Mesendoderm (in vitro differentiated cells): ENCODE results near the gene CAPN13.

ENCODE experiments used
- DNase-seq: peaks from one replicate; pipeline ENCODE4 v3.0.0; 2013
- H2AK5ac ChIP-seq: 2 replicates; pipeline ENCODE4 v1.6.1; 2013; ENCODE audit warnings: low read length, inconsistent platforms
- H2BK120ac ChIP-seq: 2 replicates; pipeline ENCODE4 v1.6.1; 2013; ENCODE audit warnings: low read depth, mild to moderate bottlenecking, low read length, moderate library complexity, mixed read lengths
- H2BK15ac ChIP-seq: replicated peaks from 2 replicates; pipeline ENCODE4 v1.6.1; 2013; ENCODE audit warnings: low read depth, mild to moderate bottlenecking, moderate library complexity
- H2BK5ac ChIP-seq: 2 replicates; pipeline ENCODE4 v1.6.1; 2013; ENCODE audit warnings: low read length, inconsistent platforms
- H3K18ac ChIP-seq: 2 replicates; pipeline ENCODE4 v1.6.1; 2013; ENCODE audit warnings: mild to moderate bottlenecking, low read length, mixed read lengths
- H3K23ac ChIP-seq: one replicate; pipeline ENCODE4 v1.6.1; 2013; ENCODE audit warnings: low read length
- H3K27ac ChIP-seq: 2 replicates; pipeline ENCODE4 v1.5.1; 2013; ENCODE audit warnings: low read depth, mild to moderate bottlenecking, inconsistent platforms, low read length, moderate library complexity
- H3K27me3 ChIP-seq: 2 replicates; pipeline ENCODE4 v1.6.1; 2013; ENCODE audit warnings: low read length, control low read depth, mild to moderate bottlenecking, inconsistent platforms; ENCODE audit not compliant: insufficient read depth, poor library complexity
- H3K36me3 ChIP-seq: 2 replicates; pipeline ENCODE4 v1.6.1; 2013; ENCODE audit warnings: low read length, inconsistent platforms; ENCODE audit not compliant: control insufficient read depth, insufficient read depth
- H3K4ac ChIP-seq: one replicate; pipeline ENCODE4 v1.6.1; 2013; ENCODE audit warnings: low read depth, mild to moderate bottlenecking, low read length, moderate library complexity
- H3K4me1 ChIP-seq: 2 replicates; pipeline ENCODE4 v1.6.1; 2013; ENCODE audit warnings: low read depth, low read length, inconsistent platforms; ENCODE audit not compliant: control insufficient read depth
- H3K4me2 ChIP-seq: 2 replicates; pipeline ENCODE4 v1.6.1; 2013; ENCODE audit warnings: low read length
- H3K4me3 ChIP-seq: 2 replicates; pipeline ENCODE4 v1.5.1; 2013; ENCODE audit warnings: mild to moderate bottlenecking, low read length
- H3K56ac ChIP-seq: one replicate; pipeline ENCODE4 v1.6.1; 2013; ENCODE audit warnings: low read length
- H3K79me1 ChIP-seq: 2 replicates; pipeline ENCODE4 v1.6.1; 2013; ENCODE audit warnings: low read length, inconsistent platforms
- H3K79me2 ChIP-seq: 2 replicates; pipeline ENCODE4 v1.6.1; 2013; ENCODE audit warnings: mild to moderate bottlenecking, low read length; ENCODE audit not compliant: control insufficient read depth, insufficient read depth
- H3K9ac ChIP-seq: 2 replicates; pipeline ENCODE4 v1.6.1; 2013; ENCODE audit warnings: low read length, inconsistent platforms
- H4K5ac ChIP-seq: one replicate; pipeline ENCODE4 v1.6.1; 2013; ENCODE audit warnings: low read length
- H4K8ac ChIP-seq: one replicate; pipeline ENCODE4 v1.6.1; 2013; ENCODE audit warnings: low read depth, mild to moderate bottlenecking, control low read depth, low read length, moderate library complexity
- WGBS: extraction: QIAGEN DNeasy Blood & Tissue Kit; methylation state at CpG from one replicate; pipeline ENCODE4 v1.1.7; 2013; ENCODE audit warnings: low lambda C conversion rate, missing lambda C conversion rate; ENCODE audit not compliant: insufficient coverage; ENCODE audit errors: extremely low coverage; 5-methylcytosine and 5-hydroxymethylcytosine counted together

The CAPN13 gene

DNA sequence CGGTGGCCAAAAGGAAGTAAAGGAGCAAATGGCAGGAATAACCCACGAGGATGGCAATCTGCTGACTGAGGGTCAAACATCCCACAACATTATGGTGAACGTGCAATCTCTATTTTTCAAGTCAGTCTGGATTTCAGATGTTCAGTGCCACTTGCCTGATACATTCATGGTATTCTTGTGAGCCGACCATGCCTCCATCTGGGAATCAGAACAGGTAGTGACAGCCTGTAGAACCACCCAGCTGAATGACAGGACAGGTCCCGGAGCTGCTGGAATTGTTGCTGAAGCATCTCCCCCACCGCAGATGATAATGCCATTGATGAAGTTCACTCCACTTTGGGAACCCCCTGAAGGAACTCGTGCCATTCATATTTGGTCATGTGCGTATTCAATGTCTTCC, 123.2 kb downstream of the CAPN13 start:
- no peaks in the 10 kb centered on the region for H3K27me3 ChIP-seq
- no peak overlapping the region for H3K4me3 ChIP-seq
- WGBS: no CpG with 5 or more reads among the region's 8 CpGs
- H3K18ac ChIP-seq: no peak overlapping the region
- no peak overlapping the region for H4K5ac ChIP-seq
- no peaks in the 10 kb centered on the region for H3K79me2 ChIP-seq
- no peaks in the 10 kb centered on the region for H3K79me1 ChIP-seq
- DNase-seq: no peak
- no peak overlapping the region for H3K4me2 ChIP-seq
- H3K4ac ChIP-seq: no peak overlapping the region
- H3K4me1 ChIP-seq: no peaks in the 10 kb centered on the region
- no peaks in the 10 kb centered on the region for H3K36me3 ChIP-seq
- H2BK5ac ChIP-seq: no peak overlapping the region
- no peak overlapping the region for H2AK5ac ChIP-seq
- no peak overlapping the region for H3K23ac ChIP-seq
- H3K56ac ChIP-seq: no peak overlapping the region
- no peak overlapping the region for H3K9ac ChIP-seq
- no peak overlapping the region for H3K27ac ChIP-seq
- no peak overlapping the region for H4K8ac ChIP-seq
- no peak overlapping the region for H2BK120ac ChIP-seq
- no peak overlapping the region for H2BK15ac ChIP-seq

- no peak overlapping the region for H2BK15ac ChIP-seq
- H4K5ac ChIP-seq: no peak overlapping the region
- no peak for DNase-seq
- H3K4me2 ChIP-seq: no peak overlapping the region
- no CpG with 5 or more reads among the region's 8 CpGs for WGBS
- no peak overlapping the region for H3K23ac ChIP-seq
- no peak overlapping the region for H3K4ac ChIP-seq
- H3K36me3 ChIP-seq: no peaks in the 10 kb centered on the region
- H3K4me1 ChIP-seq: no peaks in the 10 kb centered on the region
- no peak overlapping the region for H3K18ac ChIP-seq
- no peak overlapping the region for H3K9ac ChIP-seq
- no peaks in the 10 kb centered on the region for H3K79me2 ChIP-seq
- no peak overlapping the region for H3K4me3 ChIP-seq
- H4K8ac ChIP-seq: no peak overlapping the region
- no peak overlapping the region for H2BK5ac ChIP-seq
- no peaks in the 10 kb centered on the region for H3K79me1 ChIP-seq
- H2BK120ac ChIP-seq: no peak overlapping the region
- H3K27ac ChIP-seq: no peak overlapping the region
- no peak overlapping the region for H2AK5ac ChIP-seq
- H3K27me3 ChIP-seq: no peaks in the 10 kb centered on the region
- no peak overlapping the region for H3K56ac ChIP-seq
These were observed 123.8 kb downstream of the CAPN13 start for GRCh38 chr2:30683236-30683956.

- DNase-seq: no peak
- Histone ChIP-seq H3K4me1 (no peaks in the 10 kb centered on the region), H2BK15ac (no peak overlapping the region), H3K27ac (no peak overlapping the region), H3K4ac (no peak overlapping the region), H4K8ac (no peak overlapping the region), H4K5ac (no peak overlapping the region), H3K4me3 (no peak overlapping the region), H3K18ac (no peak overlapping the region), H3K9ac (no peak overlapping the region), H3K79me1 (no peaks in the 10 kb centered on the region), H3K56ac (no peak overlapping the region), H3K23ac (no peak overlapping the region), H3K27me3 (no peaks in the 10 kb centered on the region), H3K36me3 (no peaks in the 10 kb centered on the region), H2BK120ac (no peak overlapping the region), H3K79me2 (no peaks in the 10 kb centered on the region), H2BK5ac (no peak overlapping the region), H3K4me2 (no peak overlapping the region), H2AK5ac (no peak overlapping the region)
- no CpG with 5 or more reads among the region's 4 CpGs for WGBS
These were observed 126.2 kb downstream of the CAPN13 start for GRCh38 chr2:30681022-30681421.

- no peak overlapping the region for H2BK15ac ChIP-seq
- no peak overlapping the region for H3K27ac ChIP-seq
- no peaks in the 10 kb centered on the region for H3K79me1 ChIP-seq
- no peaks in the 10 kb centered on the region for H3K36me3 ChIP-seq
- no peak overlapping the region for H2AK5ac ChIP-seq
- no peak overlapping the region for H3K56ac ChIP-seq
- H2BK5ac ChIP-seq: no peak overlapping the region
- no peak overlapping the region for H3K18ac ChIP-seq
- H3K4ac ChIP-seq: no peak overlapping the region
- no peaks in the 10 kb centered on the region for H3K79me2 ChIP-seq
- no peak overlapping the region for H3K9ac ChIP-seq
- no peak for DNase-seq
- no CpG with 5 or more reads among the region's 3 CpGs for WGBS
- no peak overlapping the region for H3K23ac ChIP-seq
- no peak overlapping the region for H4K5ac ChIP-seq
- no peak overlapping the region for H3K4me3 ChIP-seq
- no peak overlapping the region for H4K8ac ChIP-seq
- no peak overlapping the region for H2BK120ac ChIP-seq
- no peaks in the 10 kb centered on the region for H3K27me3 ChIP-seq
- no peaks in the 10 kb centered on the region for H3K4me1 ChIP-seq
- no peak overlapping the region for H3K4me2 ChIP-seq
These were observed 127.1 kb downstream of the CAPN13 start for GRCh38 chr2:30680121-30680520.

GRCh38 chr2:30679426-30680088, 127.7 kb downstream of the CAPN13 start:
- H3K4me2 ChIP-seq: no peak overlapping the region
- no peak overlapping the region for H4K8ac ChIP-seq
- no CpG with 5 or more reads among the region's 12 CpGs for WGBS
- H3K4me3 ChIP-seq: no peak overlapping the region
- H3K79me2 ChIP-seq: no peaks in the 10 kb centered on the region
- H2BK5ac ChIP-seq: no peak overlapping the region
- H3K27ac ChIP-seq: no peak overlapping the region
- H3K36me3 ChIP-seq: no peaks in the 10 kb centered on the region
- H2BK15ac ChIP-seq: no peak overlapping the region
- H4K5ac ChIP-seq: no peak overlapping the region
- no peak overlapping the region for H2BK120ac ChIP-seq
- H3K23ac ChIP-seq: no peak overlapping the region
- no peak overlapping the region for H3K4ac ChIP-seq
- H2AK5ac ChIP-seq: no peak overlapping the region
- no peaks in the 10 kb centered on the region for H3K79me1 ChIP-seq
- no peaks in the 10 kb centered on the region for H3K4me1 ChIP-seq
- peak; percentile 73 for DNase-seq
- no peaks in the 10 kb centered on the region for H3K27me3 ChIP-seq
- H3K18ac ChIP-seq: no peak overlapping the region
- no peak overlapping the region for H3K9ac ChIP-seq
- H3K56ac ChIP-seq: no peak overlapping the region
